Pons (tissue), 1 donor: ENCODE data around the gene PEG3.

Experiments
- DNase-seq: peaks from one replicate; pipeline ENCODE4 v3.0.0-alpha.2; 2016; ENCODE audit warnings: low spot score

Gene PEG3

DNA sequence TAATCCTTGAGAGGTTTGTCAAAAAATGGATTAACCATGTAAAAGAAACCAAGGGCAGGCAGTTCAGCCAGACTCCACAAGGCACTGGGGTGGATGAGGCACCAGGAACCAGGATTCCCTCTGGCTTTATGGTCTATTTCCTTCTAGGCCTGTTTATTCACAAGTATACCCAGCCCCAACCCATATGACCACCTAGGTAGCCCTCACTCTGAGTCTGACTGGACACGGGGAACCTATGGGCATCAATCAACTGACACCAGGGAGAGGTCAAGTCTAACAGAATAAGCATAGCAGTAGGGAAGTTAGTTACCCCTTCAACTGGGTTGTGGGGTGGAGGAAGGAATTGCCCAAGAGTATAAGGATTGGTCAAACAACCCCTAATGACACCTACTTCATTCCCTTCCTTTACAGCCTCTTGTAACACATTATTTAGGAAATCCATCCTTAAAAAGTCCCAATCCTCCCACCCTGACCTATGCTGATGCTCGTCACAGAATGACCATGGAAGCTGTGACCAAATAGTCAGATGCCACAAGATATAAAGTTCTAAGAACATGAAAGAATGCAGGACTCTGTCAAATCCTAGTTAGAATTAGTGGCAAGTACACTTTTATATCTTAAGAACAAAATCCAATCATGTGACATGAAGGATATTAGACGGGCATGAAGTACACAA, 31.7 kb downstream of the PEG3 start:
- no peak for DNase-seq

DNA sequence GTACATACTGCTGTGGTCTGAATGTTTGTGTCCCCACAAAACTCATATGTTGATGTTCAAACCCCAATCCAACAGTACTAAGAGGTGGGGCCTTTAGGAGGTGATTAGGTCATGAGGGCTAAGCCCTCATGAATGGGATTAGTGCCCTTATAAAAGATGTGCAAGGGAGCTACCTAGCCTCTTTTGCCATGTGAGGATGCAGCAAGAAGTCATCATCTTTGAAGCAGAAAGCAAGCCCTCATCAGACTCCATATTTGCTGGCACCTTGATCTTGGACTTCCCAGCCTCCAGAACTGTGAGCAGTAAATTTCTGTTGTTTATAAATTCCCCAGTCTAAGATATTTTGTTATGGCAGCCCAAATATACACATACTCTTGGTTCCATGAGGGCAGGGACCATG, 33.9 kb downstream of the PEG3 start:
- DNase-seq = no peak
